Hypothalamus (tissue), 51 donors: ENCODE results near the gene CAMSAP3.

Experiments
- DNase-seq, 51 donors: peaks; one replicate each; lab custom pipeline; 2025; lab: John Stamatoyannopoulos, UW

Gene CAMSAP3

GRCh38 chr19:7628589-7629311 lies 33.1 kb downstream of the CAMSAP3 start:
- no peak for DNase-seq

- peak; percentile 72 to 99 (median 95) for DNase-seq
These were observed 33.8 kb downstream of the CAMSAP3 start, which contains the start of the genes PET100 and XAB2 for GRCh38 chr19:7629347-7630054. Gene PET100 (plus strand): TSS chr19:7629793. CDS start chr19:7629834, 41 bp downstream. Gene XAB2 (minus strand): TSS chr19:7629545. CDS start chr19:7629527, 18 bp downstream.

- no peak for DNase-seq
These were observed 35.9 kb downstream of the CAMSAP3 start for GRCh38 chr19:7631577-7631976.

- no peak for DNase-seq
These were observed 36.9 kb downstream of the CAMSAP3 start for GRCh38 chr19:7632340-7633203.

- no peak for DNase-seq
These were observed 38.0 kb downstream of the CAMSAP3 start, which contains the start of gene PCP2 for GRCh38 chr19:7633698-7634097. Gene PCP2 (minus strand): TSS chr19:7633719. CDS start chr19:7633457, 262 bp downstream.

- no peak for DNase-seq
These were observed 40.0 kb downstream of the CAMSAP3 start for GRCh38 chr19:7635670-7636069.

- no peak for DNase-seq
These were observed 40.6 kb downstream of the CAMSAP3 start for GRCh38 chr19:7636317-7636690.

GRCh38 chr19:7636691-7637373 lies 41.2 kb downstream of the CAMSAP3 start, which contains the start of gene STXBP2:
Gene STXBP2 (plus strand): TSS chr19:7637110. CDS start chr19:7637150, 40 bp downstream.
- DNase-seq: peak in 8 of 51 donors; percentile 4 to 38 (median 10)

GRCh38 chr19:7637374-7638256 lies 42.0 kb downstream of the CAMSAP3 start:
- DNase-seq: peak in 3 of 51 donors; percentile 9 to 17 (median 11)

GRCh38 chr19:7638802-7639465 lies 43.3 kb downstream of the CAMSAP3 start:
- DNase-seq: no peak

GRCh38 chr19:7639863-7640348 lies 44.2 kb downstream of the CAMSAP3 start:
- no peak for DNase-seq

GRCh38 chr19:7640803-7641202 lies 45.1 kb downstream of the CAMSAP3 start:
- no peak for DNase-seq

GRCh38 chr19:7641290-7642276 lies 45.9 kb downstream of the CAMSAP3 start:
- no peak for DNase-seq

GRCh38 chr19:7642295-7643030 lies 46.8 kb downstream of the CAMSAP3 start:
- DNase-seq: no peak

GRCh38 chr19:7643031-7643415 lies 47.4 kb downstream of the CAMSAP3 start:
- DNase-seq: no peak
